GM12878 (cell line): ENCODE results near the gene LYPD5. TPM values are rescaled to one million over a fixed set of nuclear protein-coding genes. Genes with fewer than 3 reads are reported as not detected.

ENCODE experiments used
- ATF7 ChIP-seq: fragments of 450-650 bp; IDR thresholded peaks from 2 replicates; pipeline ENCODE4 v1.6.1; 2016; ENCODE audit warnings: low read depth, mild to moderate bottlenecking
- BACH1 ChIP-seq: fragments of 450-650 bp; IDR thresholded peaks from 2 replicates; pipeline ENCODE4 v1.6.1; 2017; ENCODE audit warnings: mild to moderate bottlenecking, borderline replicate concordance
- BHLHE40 ChIP-seq, 2 experiments: fragments of 450-650 bp in 1 of 2; IDR thresholded peaks; 2 replicates each; pipeline ENCODE4 v1.6.1; 2011 to 2017; ENCODE audit warnings: low read depth in 2 of 2, borderline replicate concordance in 1 of 2, improper control_type of control experiment in 1 of 2, low read length in 1 of 2, mild to moderate bottlenecking in 1 of 2
- CEBPB ChIP-seq, 2 experiments: fragments of 150-350 bp in 1 of 2; IDR thresholded peaks; 2 replicates each; pipeline ENCODE4 v1.6.1; 2012 to 2014; ENCODE audit warnings: low read depth in 2 of 2, low read length in 2 of 2, borderline replicate concordance in 1 of 2, inconsistent platforms in 1 of 2
- EED ChIP-seq: sonication (generic); IDR thresholded peaks from 2 replicates; pipeline ENCODE4 v1.6.1; 2016; ENCODE audit warnings: antibody characterized with exemption, low read depth
- EP300 ChIP-seq, 2 experiments: fragments of 150-350 bp in 1 of 2; IDR thresholded peaks; 2 replicates each; pipeline ENCODE4 v1.6.1; 2011 to 2012; ENCODE audit warnings: low read depth in 2 of 2, low read length in 2 of 2, borderline replicate concordance in 1 of 2, improper control_type of control experiment in 1 of 2, inconsistent platforms in 1 of 2; ENCODE audit not compliant: control insufficient read depth in 1 of 2
- FOXM1 ChIP-seq: IDR thresholded peaks from 2 replicates; pipeline ENCODE4 v1.6.1; 2012; ENCODE audit warnings: low read depth, mild to moderate bottlenecking, inconsistent platforms, low read length, moderate library complexity
- MEF2B ChIP-seq: fragments of 450-650 bp; IDR thresholded peaks from 2 replicates; pipeline ENCODE4 v1.6.1; 2018; ENCODE audit warnings: mild to moderate bottlenecking, moderate library complexity; ENCODE audit not compliant: partially characterized antibody, poor library complexity, severe bottlenecking
- MLLT1 ChIP-seq: fragments of 450-650 bp; IDR thresholded peaks from 2 replicates; pipeline ENCODE4 v1.6.1; 2016; ENCODE audit warnings: mild to moderate bottlenecking
- NFYB ChIP-seq: IDR thresholded peaks from 2 replicates; pipeline ENCODE4 v1.6.1; 2011; ENCODE audit warnings: low read depth, mild to moderate bottlenecking, low read length, improper control_type of control experiment, moderate library complexity; ENCODE audit not compliant: insufficient read depth
- POU2F2 ChIP-seq: IDR thresholded peaks from 3 replicates; pipeline ENCODE4 v1.6.1; 2011; ENCODE audit warnings: low read depth, mild to moderate bottlenecking, low read length, borderline replicate concordance
- RELB ChIP-seq: fragments of 450-650 bp; IDR thresholded peaks from 2 replicates; pipeline ENCODE4 v1.6.1; 2017; ENCODE audit warnings: low read depth, mild to moderate bottlenecking, moderate library complexity
- SPI1 ChIP-seq: IDR thresholded peaks from 2 replicates; pipeline ENCODE4 v1.6.1; 2011; ENCODE audit warnings: low read depth, mild to moderate bottlenecking, low read length, moderate library complexity, borderline replicate concordance; ENCODE audit not compliant: insufficient read depth
- TAF1 ChIP-seq: IDR thresholded peaks from 2 replicates; pipeline ENCODE4 v1.6.1; 2011; ENCODE audit warnings: mild to moderate bottlenecking, low read depth, low read length, borderline replicate concordance
- ZNF274 ChIP-seq: IDR thresholded peaks from one replicate; pipeline ENCODE4 v1.8.0; 2011; ENCODE audit not compliant: insufficient read length, insufficient read depth
- polyA plus RNA-seq, 11 experiments: library from polyadenylated mRNA; depleted of rRNA in 4 of 11; unstranded in 6 of 11; stranded (reverse) in 5 of 11; fragments of >200 nt; fragmentation: Nextera tagmentation in 4 of 11; fragmentation: Illumina TruSeq in 1 of 11; extraction: Ambion mirVana in 4 of 11; extraction: Trizol in 1 of 11; gene quantifications; 1 replicate in 1 of 11; 2 replicates in 10 of 11; pipeline versions ENCODE4 v1.2.1 to v1.2.3, GENCODE V29; 2011 to 2016; ENCODE audit warnings: inconsistent platforms in 2 of 11, missing spikeins in 2 of 11, low read depth in 1 of 11
- total RNA-seq, 4 experiments: library from RNA; depleted of rRNA in 3 of 4; stranded (reverse); fragments of >200 nt in 3 of 4; fragmentation: Illumina TruSeq in 1 of 4; extraction: Trizol in 1 of 4; gene quantifications; 2 replicates each; pipeline versions ENCODE4 v1.2.1 to v1.2.3, GENCODE V29; 2013 to 2021

The LYPD5 gene
- total and polyA plus RNA-seq, 10 of the 15 experiments (the other 5 are each of a cell fraction or from before 2014, with no cell fraction given) = 0.04 to 2.2 (median 0.69) TPM; not detected in 1

DNA sequence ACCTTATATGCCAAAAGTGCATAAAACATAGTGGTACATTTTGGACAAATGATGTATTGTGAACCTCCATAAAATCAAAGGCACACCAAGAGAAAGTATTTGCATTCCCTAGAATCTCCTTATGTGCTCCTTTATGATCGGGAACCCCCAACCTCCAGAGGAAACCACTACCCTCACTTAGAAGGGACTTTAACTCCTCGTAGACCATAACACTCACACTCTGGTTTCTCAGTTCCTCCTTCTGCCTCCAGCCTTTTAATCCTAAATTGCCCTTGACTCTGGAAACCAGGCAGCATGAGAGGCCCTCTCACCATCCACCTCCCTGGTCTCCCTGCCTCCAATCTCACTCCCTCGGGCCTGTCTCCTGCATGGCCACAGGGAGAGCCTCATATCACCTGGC, 11.7 kb downstream of the LYPD5 start (continued):
- TF ChIP-seq ATF7 (peak; percentile 41; the same call in 1 of the 2 replicates), EED (peak; percentile 92), SPI1 (peak; percentile 96), BHLHE40 (IDR thresholded peaks at IDR 0.05; ENCODE audit: borderline replicate concordance in 1 of 2, low read depth in 2 of 2, low read length in 1 of 2) (peak in 1 of 2 experiments; percentile 27; a peak in 1 of 4 replicates), MLLT1 (peak; percentile 61), POU2F2 (peak; percentile 32; the same call in 1 of the 3 replicates), MEF2B (peak; percentile 18), RELB (peak; percentile 99), CEBPB (IDR thresholded peaks at IDR 0.05; ENCODE audit: borderline replicate concordance in 1 of 2, low read depth in 2 of 2, low read length in 2 of 2) (no peak), ZNF274 (no peak), FOXM1 (0 out of 2 replicates have a peak, but pooled peaks have one; percentile 34), BACH1 (peak; percentile 64; the same call in 1 of the 2 replicates), EP300 (IDR thresholded peaks at IDR 0.05; ENCODE audit: borderline replicate concordance in 1 of 2, control insufficient read depth in 1 of 2, low read depth in 2 of 2, low read length in 2 of 2) (peak in 1 of 2 experiments; percentile 89; a peak in 3 of 4 replicates), TAF1 (no peak), NFYB (no peak)
